ENCODE results near the gene OVAAL.

The OVAAL gene

GRCh38 chr1:180614730-180615129 lies 56.0 kb downstream of the OVAAL start:
- DNase-seq (ENCODE audit: extremely low read depth, low read depth), result no peak

GRCh38 chr1:180615493-180616290 lies 56.9 kb downstream of the OVAAL start:
- DNase-seq (ENCODE audit: extremely low read depth, low read depth), result no peak
- TF ChIP-seq CTCF (IDR thresholded peaks at IDR 0.05; ENCODE audit: low read depth, low read length), result no peak

More at GRCh38 chr1:180614730-180615129, 56.0 kb downstream of the OVAAL start:
- TF ChIP-seq CTCF (IDR thresholded peaks at IDR 0.05; ENCODE audit: low read depth, low read length), result no peak

Measured in AG09319 (cell line).